HG02938 (cell line): ENCODE data around the gene RPP30.

ENCODE experiments used
- ATAC-seq: cut with Tn5 transposase; IDR thresholded peaks from one replicate; pipeline ENCODE4 v1.9.1; 2021; ENCODE audit warnings: mild to moderate bottlenecking, moderate library complexity; ENCODE audit not compliant: unreplicated experiment

RPP30 gene

GRCh38 chr10:90916392-90917237 lies 44.8 kb downstream of the RPP30 start:
- no peak for ATAC-seq

- no peak for ATAC-seq
Measured at GRCh38 chr10:90917238-90917967, 45.6 kb downstream of the RPP30 start.

GRCh38 chr10:90917968-90918318 lies 46.2 kb downstream of the RPP30 start:
- ATAC-seq: no peak

GRCh38 chr10:90919683-90920574 lies 48.2 kb downstream of the RPP30 start:
- ATAC-seq: no peak

GRCh38 chr10:90920986-90921666 lies 49.4 kb downstream of the RPP30 start, which contains the start of gene ANKRD1:
Gene ANKRD1, minus strand, starts transcription at chr10:90921087. Its CDS starts 60 bp downstream, at chr10:90921027.
- ATAC-seq: no peak

- no peak for ATAC-seq
Measured at GRCh38 chr10:90921906-90922305, 50.1 kb downstream of the RPP30 start.

GRCh38 chr10:90923111-90923731 lies 51.4 kb downstream of the RPP30 start:
- no peak for ATAC-seq

GRCh38 chr10:90924552-90924951 lies 52.8 kb downstream of the RPP30 start:
- no peak for ATAC-seq

GRCh38 chr10:90925079-90926029 lies 53.6 kb downstream of the RPP30 start:
- no peak for ATAC-seq

GRCh38 chr10:90927293-90927692 lies 55.5 kb downstream of the RPP30 start:
- no peak for ATAC-seq

GRCh38 chr10:90929179-90929578 lies 57.4 kb downstream of the RPP30 start:
- ATAC-seq: no peak

- ATAC-seq: no peak
Measured at GRCh38 chr10:90930070-90930837, 58.5 kb downstream of the RPP30 start.

GRCh38 chr10:90930971-90931871 lies 59.4 kb downstream of the RPP30 start:
- no peak for ATAC-seq

GRCh38 chr10:90935581-90936275 lies 64.0 kb downstream of the RPP30 start:
- no peak for ATAC-seq

GRCh38 chr10:90936276-90936659 lies 64.5 kb downstream of the RPP30 start:
- no peak for ATAC-seq

GRCh38 chr10:90937645-90938258 lies 66.0 kb downstream of the RPP30 start:
- ATAC-seq: no peak
